Fibroblast of villous mesenchyme (primary cell): ENCODE results near the gene YIPF4. TPM values are rescaled to one million over a fixed set of nuclear protein-coding genes. Genes with fewer than 3 reads are reported as not detected.
A peak's percentile ranks its signal among the peaks of the same experiment; 100 is the strongest.

ENCODE experiments used
- DNase-seq: peaks from one replicate; pipeline ENCODE4 v3.0.0-alpha.2; 2010; ENCODE audit warnings: low read depth
- H3K4me3 ChIP-seq: 2 replicates; pipeline ENCODE4 v1.5.1; 2011; ENCODE audit warnings: low read depth, mild to moderate bottlenecking, low read length
- CTCF ChIP-seq: IDR thresholded peaks from 2 replicates; pipeline ENCODE4 v1.5.1; 2012; ENCODE audit warnings: low read depth, mild to moderate bottlenecking, low read length; ENCODE audit not compliant: insufficient read depth
- total RNA-seq: library from RNA; depleted of rRNA; stranded (reverse); fragments of >200 nt; gene quantifications from 2 replicates; pipeline ENCODE4 v1.2.3, GENCODE V29; 2012

The YIPF4 gene
- total RNA-seq, 1 donor, result 16.8 TPM

DNA sequence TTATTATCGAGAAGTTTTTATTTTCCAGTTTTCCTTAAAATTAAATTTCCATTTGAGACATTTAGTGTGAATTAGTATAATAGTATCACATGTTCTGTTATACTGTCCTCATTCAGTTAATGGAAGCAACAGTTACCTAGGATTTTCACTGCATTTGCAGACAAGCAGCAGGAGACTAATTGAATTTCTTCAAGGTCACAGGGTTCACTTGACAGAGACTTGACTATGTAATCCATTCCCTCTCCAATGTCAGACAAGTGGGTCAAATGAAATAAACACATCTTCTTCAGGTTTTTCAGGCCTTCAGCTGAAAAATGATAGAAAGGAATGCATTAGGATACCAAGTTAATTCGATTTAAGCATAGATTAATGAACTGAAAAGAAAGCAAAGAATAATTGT lies 39.7 kb upstream of the YIPF4 start:
- no peak for TF ChIP-seq CTCF
- no peak for DNase-seq
- no peak overlapping the region for H3K4me3 ChIP-seq

DNA sequence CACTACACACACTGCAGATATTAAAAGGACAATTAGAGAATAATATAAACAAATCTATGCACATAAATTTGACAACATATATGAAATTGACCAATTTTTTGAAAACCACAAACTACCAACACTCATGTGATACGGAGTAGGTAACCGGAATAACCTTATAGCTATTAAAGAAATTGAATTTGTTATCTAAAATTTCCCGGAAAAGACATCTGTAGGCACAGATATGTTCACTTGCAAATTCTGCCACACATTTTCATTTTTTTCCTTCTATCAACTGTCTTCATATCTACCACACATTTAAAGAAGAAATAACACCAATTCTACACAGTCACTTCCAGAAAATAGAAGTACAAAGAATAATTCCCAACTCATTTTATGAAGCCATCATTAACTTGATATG lies 35.4 kb upstream of the YIPF4 start:
- TF ChIP-seq CTCF, result no peak
- DNase-seq, result no peak
- no peak overlapping the region for H3K4me3 ChIP-seq

- DNase-seq, result no peak
- TF ChIP-seq CTCF, result no peak
Observed at GRCh38 chr2:32246911-32247310, 30.8 kb upstream of the YIPF4 start.

GRCh38 chr2:32248299-32248698 lies 29.4 kb upstream of the YIPF4 start:
- DNase-seq, result no peak
- no peak overlapping the region for H3K4me3 ChIP-seq
- no peak for TF ChIP-seq CTCF

More at GRCh38 chr2:32246911-32247310, 30.8 kb upstream of the YIPF4 start:
- H3K4me3 ChIP-seq, result no peak overlapping the region

DNA sequence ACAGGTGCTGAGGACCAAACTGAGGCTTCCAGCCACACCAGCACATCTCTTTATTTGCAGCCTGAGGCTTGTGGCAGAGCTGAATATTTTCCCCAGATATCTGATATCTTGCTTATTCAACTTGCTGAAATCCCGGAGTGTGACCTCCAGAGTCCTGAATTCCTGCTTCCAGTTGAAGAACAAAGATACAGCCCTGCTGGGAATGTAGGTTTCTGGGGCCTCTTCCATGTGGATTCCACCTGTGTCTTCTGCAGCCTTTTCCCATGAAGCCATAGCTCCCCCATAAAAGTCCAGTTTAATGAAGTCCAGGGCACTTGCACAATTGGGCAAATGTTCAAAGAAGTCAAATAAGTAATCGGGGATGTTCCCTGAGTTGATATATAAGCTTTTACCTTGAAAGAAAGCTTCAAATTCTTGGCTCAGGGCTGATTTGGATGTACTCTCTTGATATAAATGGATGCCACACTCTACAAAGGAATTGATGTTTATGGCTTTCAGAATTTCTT lies 27.9 kb upstream of the YIPF4 start:
- DNase-seq, result peak; percentile 37
- no peak for TF ChIP-seq CTCF
- H3K4me3 ChIP-seq, result no peak overlapping the region

GRCh38 chr2:32250290-32250689 lies 27.4 kb upstream of the YIPF4 start:
- TF ChIP-seq CTCF, result no peak
- no peak for DNase-seq
- H3K4me3 ChIP-seq, result no peak overlapping the region

- no peak for DNase-seq
- no peak overlapping the region for H3K4me3 ChIP-seq
- TF ChIP-seq CTCF, result no peak
Observed at GRCh38 chr2:32258242-32258641, 19.5 kb upstream of the YIPF4 start.
